Superior temporal gyrus (tissue), 1 donor: ENCODE measurements around the gene SHISA5.
"Not testable (repeated sequence)": the region's sequence is repeated elsewhere in the genome, so short reads cannot be mapped to it uniquely, and the experiment has no call there.

Experiments
- DNase-seq: peaks from one replicate; pipeline ENCODE4 v3.0.0-alpha.2; 2016; ENCODE audit errors: extremely low spot score

Gene SHISA5

DNA sequence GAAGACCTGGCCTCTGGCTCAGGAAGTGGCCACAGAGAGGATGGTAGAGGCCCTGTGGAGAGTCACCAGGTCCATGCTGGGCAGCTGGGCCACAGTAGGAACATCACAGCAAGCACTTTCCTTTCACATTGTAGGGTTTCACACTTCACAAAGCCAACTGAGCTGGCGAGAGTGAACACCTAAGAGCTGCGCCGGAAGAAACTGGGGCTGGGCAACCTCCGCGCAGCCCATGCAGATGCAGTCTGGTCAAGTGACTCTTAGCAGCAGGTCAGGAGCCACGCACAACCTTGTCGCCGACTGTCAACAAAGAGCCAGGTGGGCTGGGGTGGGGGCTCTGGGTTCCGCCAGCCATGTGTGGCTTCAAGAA is 15.3 kb upstream of the SHISA5 start:
- DNase-seq: no peak

DNA sequence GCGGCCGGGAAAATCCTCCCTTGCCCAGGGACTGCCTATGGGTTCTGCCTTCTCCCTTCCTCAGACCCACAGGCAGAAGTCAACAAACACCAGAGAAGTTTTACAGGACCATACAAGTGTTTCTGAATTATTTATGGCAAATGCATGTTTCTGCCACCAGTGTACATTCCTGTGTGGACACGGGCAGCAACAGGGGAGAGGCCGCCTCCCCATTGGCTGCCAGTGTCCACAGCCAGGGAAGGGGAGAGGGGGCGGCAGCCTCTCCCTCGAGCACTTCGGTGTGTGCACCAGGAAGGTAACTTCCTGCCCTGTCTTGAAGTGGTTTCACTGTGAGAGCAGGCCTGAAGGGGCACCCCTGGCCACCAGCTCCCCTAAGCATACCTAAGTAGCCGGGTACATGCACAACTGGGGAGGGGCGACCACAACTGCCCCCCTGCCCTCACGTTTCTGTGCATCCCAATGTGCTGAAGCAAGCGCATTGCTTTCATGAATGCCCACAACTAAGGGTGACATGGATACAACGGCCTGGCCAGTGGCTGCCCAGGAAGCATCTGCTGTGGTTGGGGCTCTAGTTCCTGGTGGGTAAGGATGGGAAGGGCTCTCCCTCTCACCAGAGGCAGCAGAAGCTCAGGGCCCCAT is 14.8 kb upstream of the SHISA5 start:
- DNase-seq: no peak

DNA sequence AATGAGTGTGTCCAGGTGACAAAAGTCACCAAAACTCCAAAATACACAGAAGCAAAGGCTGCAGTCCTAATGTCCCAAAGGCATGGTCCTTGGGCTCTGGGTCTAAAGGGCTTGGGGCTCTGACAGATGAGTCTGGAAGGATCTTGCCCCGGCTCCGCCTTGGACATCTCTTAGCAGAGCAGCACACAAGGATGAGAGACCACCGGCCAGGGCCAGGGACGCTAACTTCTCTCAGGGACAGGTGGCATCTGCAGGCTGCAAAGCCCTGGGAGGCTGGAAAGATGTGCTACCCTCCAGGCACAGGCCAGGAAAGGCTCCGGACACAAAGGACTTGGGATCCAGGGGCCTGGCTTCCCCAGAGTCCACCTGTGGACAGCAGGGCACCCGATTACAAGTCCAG is 14.1 kb upstream of the SHISA5 start:
- no peak for DNase-seq

DNA sequence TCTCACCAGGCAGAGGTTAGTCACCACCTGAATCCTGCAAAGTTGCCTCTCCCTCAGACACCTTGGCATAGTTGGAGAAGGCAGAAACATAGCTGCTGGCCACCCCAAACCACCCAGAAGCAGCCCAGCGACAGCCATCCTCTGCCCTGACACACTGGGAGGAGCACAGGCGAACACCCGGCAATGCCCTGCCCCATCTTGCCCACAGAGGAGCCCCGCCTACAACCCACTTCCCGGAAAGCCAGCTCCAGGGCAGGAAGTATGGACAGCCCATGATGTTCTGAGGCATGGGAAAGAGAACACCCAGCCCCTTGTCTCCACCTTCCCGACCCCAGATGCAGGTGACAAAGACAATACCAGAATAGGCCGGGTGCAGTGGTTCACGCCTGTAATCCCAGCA is 12.6 kb upstream of the SHISA5 start:
- no peak for DNase-seq

DNA sequence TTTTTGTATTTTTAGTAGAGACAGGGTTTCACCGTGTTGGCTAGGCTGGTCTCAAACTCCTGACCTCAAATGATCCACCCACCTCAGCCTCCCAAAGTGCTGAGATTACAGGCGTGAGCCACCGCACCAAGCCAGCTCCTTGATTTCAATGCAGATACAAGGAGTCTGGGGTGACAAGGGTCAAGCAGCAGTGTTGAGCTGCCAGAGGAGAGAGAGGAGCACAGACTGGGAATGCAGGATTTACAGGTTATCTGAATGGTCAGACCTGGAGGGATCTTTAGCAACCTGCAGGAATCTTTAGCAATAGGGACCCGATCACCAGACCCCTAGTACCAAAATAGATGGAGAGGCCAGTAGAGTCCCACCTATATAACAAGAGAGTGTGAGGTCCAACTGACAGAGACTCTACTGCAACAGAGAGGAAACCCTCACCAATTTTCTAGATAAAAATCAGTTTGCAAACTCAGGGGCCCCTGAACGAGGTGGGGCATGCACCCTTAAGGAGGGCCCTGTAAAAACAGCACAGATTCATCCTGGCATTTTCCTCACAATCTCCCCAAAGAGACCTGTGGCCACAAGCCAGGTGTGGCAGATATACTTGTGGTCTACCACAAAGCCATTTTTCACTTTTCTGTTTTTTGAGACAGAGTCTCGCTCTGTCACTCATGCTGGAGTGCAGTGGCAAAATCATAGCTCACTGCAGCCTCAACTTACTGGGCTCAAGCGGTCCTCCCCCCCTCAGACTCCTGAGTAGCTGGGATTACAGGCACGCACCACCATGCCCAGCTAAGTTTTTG is 10.7 kb upstream of the SHISA5 start:
- no peak for DNase-seq

DNA sequence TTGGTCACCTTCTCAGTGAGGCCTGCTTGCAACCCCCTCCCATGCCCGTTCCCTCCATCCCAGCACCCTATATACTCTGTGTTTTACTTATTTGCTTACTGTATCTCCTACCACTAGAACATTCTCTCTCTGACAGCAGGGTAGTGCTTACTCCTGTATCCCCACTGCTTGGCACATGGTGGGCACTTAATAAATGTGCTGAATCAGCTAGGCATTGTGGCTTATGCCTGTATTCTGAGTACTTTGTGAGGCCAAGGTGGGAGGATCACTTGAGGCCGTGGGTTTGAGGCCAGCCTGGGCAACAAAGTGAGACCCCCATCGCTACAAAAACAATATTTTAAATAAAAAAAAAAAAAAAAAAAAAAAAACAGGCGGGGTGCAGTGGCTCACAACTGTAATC is 7.6 kb upstream of the SHISA5 start:
- no peak for DNase-seq

DNA sequence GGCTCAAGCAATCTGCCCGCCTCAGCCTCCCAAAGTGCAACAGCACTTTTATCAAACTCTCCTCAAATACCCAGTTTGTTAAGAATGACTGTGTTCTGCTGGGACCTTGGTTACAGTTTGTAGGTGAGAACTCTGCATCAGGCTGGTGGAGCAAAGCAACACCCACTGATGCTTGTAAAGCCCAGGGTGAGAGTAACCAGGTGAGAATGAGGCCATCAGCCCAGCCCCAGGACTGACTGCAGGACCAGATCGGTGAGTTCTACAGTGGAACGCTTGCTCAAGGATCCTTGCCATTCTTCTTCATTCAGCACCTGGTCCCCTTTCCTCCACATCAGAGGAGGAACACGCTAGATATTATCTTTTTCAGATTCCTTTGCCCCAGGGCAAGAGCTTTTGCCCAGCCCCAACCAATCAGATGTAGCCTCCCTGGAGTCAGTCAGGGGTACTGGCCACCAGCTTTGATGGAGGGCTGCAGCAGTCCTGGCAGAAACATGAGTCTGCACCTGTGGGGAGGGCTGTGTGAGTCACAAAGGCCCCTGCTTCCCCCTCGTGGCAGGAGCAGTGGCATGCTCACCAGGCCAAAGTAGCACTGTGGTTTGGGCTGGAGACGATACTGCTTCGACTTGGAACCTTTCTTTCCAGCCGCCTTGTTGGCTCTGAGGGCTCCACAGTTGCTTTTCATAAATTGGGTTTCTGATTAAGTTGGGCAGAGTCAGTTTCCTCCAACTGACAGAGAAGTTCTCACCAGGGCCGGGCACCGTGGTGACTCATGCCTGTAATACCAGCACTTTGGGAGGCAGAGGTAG is 3.5 kb upstream of the SHISA5 start:
- no peak for DNase-seq

DNA sequence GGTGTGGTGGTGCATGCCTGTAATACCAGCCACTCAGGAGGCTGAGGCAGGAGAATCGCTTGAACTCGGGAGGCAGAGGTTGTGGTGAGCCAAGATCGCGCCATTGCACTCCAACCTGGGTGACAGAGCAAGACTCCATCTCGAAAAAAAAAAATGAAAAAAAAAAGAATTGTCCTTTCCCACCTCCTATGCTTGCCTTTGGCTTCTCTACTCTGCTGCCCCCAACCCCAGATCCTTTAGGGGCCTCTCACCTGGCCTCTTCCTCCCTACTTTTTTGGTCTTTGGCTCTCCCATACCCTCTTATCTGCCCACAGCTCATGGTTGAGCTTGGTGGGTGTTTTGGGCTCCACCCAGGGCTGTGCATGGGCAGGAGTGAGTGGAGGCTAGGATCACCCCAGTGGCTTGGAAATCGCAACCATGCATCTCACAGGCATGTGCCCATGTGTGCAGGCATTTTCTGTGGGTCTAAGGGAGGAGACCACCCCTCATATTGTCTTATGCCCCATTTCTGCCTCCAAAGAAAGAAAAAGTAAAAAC is 2.1 kb upstream of the SHISA5 start:
- no peak for DNase-seq

DNA sequence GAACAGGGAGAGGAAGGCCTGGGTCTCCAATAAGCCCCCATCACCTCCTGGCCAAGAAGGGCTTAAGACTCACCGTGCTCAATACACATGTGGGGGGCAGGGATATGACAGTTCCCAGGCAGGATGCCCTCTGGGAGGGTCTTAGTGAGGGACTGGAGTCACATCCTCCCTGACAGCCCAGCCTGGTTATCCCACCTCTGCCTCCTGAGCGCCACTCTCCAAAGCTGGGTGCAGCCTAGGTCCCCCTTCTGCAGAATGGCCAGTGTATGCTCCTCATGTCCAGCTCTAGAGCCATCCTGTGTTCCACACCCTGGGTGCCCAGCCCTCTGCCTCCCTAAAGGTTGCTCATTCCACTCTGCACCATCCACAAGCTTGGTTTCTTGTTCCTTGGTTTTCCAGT is 1.2 kb upstream of the SHISA5 start:
- DNase-seq: no peak

DNA sequence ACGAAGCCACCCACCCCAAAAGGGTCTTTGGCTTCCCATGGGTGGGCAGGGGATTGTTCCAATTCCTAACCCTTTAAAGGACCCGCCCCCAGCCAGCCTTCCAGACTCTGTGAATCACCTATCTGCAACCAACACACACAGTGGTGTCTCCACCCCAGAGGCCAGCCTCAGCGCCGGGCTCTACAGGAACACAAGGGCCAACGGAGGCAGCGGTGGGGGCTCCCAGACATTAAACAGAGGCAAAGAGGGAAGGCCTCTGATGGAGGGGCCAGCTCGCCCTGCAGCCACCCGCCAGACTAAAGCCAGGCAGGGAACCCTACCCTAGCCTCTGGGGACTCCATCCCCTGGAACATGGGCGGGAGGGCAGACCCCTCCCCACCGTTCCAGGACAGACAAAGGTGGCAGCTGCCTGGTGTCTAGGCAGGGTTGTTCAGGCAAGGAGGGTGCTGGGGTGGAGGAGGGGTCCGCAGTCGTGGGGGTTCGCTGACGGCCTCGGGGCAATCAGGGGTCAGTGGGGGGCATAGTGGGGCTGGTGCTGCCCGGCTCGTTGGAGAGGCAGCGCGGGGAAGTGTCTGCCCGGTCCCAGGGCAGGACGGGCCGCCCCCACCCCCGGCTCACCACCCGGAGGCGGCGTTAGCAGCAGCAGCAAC is 448 bp downstream of the SHISA5 start:
- no peak for DNase-seq

DNA sequence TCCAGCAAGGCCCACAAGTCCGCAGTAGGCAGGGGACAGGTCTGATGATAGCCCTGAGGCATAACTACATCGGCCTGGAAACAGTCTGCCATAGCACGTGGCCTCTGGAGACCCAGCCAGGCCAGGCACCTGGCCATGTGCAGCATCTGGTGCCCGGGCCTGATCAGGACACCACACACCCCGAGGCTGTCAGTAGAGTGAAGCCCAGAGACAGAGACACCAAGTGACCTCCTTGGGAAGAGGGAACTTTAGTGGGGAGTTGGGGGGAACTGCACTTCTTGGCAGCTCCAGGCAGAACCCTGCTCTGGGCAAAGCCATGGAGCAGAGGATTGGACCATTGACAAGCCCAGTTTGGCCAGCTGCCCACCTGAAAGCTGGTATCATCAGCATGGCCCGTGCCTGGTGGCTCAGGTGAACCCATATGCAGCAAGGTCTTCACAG is 1.2 kb downstream of the SHISA5 start:
- DNase-seq: peak; percentile 27

DNA sequence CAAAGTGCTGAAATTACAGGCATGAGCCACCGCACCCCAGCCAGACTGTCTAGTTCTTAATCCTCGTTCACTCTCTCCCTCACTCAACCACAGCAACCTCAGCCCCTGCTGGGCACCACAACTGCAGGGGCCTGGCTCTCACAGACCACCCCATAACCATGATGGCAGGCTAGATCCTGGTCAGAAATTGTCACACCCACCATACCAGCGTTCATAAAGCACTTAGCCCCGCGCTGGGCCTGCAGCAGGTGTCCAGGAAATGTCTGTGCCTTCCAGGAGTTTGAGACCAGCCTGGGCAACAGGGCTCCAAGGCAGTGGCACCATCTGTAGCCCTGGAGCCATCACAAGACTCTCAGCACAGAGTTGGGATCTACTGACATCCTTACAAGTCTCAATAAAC is 1.9 kb downstream of the SHISA5 start:
- no peak for DNase-seq

DNA sequence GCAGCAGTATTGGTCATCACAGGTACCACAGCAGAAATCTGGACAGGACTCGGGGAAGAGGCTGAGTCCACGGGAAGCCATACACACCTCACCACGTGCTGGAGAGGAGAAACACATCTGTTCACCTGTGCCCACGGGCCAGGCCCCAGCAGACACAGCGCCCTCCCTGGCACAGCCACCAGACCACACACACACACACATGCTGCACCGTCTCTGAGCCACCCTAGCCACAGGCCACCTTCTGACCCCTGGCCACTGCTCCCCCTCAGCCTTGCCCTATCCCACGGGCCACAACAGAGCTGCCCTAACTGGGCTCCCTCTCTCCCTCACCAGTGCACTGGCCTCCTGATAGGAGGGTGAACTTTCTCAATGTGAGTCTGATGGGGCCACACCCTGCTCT is 2.8 kb downstream of the SHISA5 start:
- DNase-seq: no peak

DNA sequence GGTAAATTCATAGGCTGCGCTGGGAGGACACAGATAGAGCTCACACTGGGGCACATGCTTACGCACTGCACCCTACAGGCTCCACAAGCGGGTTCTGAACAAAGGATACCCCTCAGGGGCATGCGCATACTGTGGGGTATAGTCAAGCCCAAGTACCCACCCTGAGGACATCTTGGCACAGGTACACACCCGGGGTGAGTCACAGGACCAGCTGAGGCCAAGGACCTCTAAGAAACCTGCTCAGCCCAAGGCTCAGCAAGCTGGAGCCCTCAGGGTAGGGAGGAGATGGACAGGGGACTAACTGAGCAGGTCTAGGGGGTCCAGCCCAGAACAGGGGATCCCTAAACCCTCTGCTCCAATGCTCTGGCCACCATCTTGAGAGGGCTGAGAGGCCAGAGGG is 3.3 kb downstream of the SHISA5 start:
- no peak for DNase-seq

DNA sequence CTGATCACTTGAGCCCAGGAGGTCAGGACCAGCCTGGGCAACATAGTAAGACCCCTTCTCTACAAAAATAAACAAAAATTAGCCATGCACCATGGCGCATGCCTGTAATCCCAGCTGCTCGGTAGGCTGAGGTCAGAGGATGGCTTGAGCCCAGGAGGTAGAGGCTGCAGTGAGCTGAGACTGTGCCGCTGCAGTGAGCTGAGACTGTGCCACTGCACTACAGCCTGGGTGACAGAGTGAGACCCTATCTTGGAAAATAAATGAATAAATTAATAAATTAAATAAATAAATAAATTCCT is 10.8 kb downstream of the SHISA5 start:
- peak; percentile 14 for DNase-seq

DNA sequence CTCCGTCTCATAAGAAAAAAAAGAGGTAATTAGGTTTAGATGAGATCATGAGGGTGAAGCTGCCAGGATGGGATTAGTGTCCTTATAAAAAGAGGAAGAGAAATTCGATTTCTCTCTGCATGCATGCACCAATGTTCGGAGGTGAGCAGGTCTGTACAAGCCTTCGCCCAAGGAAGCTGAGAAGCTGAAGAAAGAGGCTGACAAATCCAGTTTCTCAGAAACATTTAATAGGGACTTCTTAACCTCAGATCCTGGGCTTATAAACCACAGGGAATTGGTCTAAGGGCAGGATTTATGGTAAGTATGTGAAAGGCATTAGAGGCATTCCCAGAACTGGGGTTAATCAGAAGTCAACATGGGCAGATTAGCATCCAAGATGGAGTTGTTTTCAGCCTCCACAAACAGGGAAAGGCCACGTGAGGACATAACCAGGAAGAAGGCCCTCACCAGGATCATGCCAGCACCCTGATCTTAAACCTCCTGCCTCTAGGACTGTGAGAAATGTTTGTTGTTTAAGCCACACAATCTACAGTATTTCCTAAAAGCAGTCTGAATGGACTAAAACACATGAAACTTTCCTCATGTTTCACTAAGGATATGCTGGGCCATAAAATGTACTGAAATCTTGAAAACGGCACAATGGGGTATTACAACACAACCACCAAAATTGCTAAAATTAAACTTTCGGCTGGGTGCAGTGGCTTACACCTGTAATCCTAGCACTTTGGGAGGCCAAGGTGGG is 11.3 kb downstream of the SHISA5 start:
- DNase-seq: no peak

DNA sequence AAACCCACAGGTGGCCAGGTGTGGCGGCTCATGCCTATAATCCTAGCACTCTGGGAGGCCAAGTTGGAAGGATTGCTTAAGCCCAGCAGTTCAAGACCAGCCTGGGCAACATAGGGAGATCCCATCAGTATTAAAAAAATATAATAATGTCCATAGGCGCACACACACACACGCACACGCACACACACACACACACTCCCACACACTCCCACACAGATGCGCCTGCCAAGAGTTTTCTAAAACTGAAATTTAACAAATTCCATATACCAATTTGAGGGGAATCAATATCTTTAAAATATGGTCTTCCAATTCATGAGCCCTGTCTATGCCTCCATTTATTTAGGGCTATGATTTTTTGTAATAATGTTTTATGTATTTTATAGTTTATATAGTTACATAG is 17.0 kb downstream of the SHISA5 start:
- no peak for DNase-seq

DNA sequence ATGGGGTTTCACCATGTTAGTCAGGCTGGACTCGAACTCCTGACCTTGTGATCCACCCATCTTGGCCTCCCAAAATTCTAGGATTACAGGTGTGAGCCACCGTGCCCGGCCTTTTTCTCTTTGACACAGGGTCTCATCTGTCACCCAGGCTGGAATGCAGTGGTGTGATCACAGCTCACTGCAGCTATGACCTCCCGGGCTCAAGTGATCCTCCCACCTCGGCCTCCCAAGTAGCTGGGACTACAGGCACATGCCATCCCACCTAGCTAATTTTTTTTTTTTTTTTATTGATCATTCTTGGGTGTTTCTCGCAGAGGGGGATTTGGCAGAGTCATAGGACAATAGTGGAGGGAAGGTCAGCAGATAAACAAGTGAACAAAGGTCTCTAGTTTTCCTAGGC is 21.2 kb downstream of the SHISA5 start:
- not testable (repeated sequence) for DNase-seq

DNA sequence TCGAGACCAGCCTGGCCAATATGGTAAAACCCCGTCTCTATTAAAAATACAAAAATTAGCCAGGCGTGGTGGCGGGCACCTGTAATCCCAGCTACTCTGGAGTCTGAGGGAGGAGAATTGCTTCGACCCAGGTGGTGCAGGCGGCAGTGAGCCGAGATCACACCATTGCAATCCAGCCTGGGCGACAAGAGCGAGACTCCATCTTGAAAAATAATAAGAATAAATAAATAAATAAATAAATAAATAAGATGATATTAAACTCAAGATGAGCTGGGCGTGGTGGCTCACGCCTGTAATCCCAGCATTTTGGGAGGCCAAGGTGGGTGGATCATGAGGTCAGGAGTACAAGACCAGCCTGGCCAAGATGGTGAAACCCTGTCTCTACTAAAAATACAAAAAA is 23.1 kb downstream of the SHISA5 start:
- not testable (repeated sequence) for DNase-seq

DNA sequence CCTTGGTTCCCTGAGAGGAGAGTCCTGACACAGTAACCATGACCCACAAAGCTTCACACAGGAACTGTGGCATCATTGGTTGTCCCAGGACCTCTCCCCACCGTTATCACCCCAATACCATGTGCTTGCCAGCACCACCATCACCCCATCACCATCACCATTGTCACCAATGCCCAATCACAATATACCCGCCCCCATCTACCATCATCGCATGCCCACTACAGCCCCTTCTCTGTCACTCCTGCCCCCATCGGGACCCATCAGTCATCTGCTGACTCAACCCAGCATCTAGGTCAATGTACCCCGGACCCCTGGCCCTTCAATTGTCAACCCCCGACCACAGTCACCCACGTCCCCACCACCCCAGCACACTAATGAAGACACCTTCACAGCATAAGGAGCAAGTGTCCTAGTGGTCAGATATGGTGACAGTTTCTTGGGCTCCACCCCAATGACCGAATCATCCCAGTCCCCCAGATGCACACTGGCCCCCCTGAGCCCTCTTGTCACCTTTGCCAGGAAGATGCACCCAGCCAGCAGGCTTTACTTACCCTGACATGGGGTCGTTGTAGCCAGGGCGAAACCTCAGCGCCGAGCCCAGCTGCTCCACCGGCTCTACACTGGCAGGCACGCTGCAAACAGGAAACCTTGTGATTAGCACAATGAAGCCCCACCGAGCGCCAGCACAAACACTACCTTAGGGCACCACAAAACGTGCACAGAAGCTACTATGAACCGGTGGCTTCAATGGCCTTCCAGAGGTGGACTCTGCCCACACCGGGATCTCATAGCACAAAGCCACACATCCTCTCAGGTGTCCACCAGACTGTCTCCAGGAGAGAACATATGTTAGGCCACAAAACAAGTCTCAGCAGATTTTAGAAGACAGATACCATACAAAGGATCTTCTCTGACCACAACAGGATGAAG is 25.1 kb downstream of the SHISA5 start:
- DNase-seq: no peak
